ENCODE data around the gene EIF3B.
"Not testable (repeated sequence)": the region's sequence is repeated elsewhere in the genome, so short reads cannot be mapped to it uniquely, and the experiment has no call there.

EIF3B gene

GRCh38 chr7:2376351-2377154, 21.9 kb downstream of the EIF3B start:
- Histone ChIP-seq H3K4me3 (ENCODE audit: extremely low read depth, insufficient read depth, low read length, poor library complexity, severe bottlenecking) (no peak overlapping the region), H3K9me3 (ENCODE audit: control insufficient read depth, low read length) (no peaks in the 10 kb centered on the region), H3K27ac (ENCODE audit: low read depth, low read length, severe bottlenecking) (no peak overlapping the region), H3K4me1 (ENCODE audit: control insufficient read depth, insufficient read depth, low read length, poor library complexity, severe bottlenecking) (no peaks in the 10 kb centered on the region), H3K36me3 (ENCODE audit: control insufficient read depth, insufficient read depth, low read length) (peaks cover 97% of the 10 kb centered on the region)
- 95 to 98% methylated on average over 24 to 27 of the region's 27 CpGs for WGBS, 2 experiments (ENCODE audit: insufficient coverage in 2 of 2)

- H3K36me3 ChIP-seq (ENCODE audit: control insufficient read depth, insufficient read depth, low read length), result peaks cover 94% of the 10 kb centered on the region
- H3K9me3 ChIP-seq (ENCODE audit: control insufficient read depth, low read length); H3K27ac ChIP-seq (ENCODE audit: low read depth, low read length, severe bottlenecking); H3K4me1 ChIP-seq (ENCODE audit: control insufficient read depth, insufficient read depth, low read length, poor library complexity, severe bottlenecking); H3K4me3 ChIP-seq (ENCODE audit: extremely low read depth, insufficient read depth, low read length, poor library complexity, severe bottlenecking): not testable (repeated sequence)
- 97% methylated on average over 5 of the region's 18 CpGs; no CpG with 5 or more reads in 1 of the 2 experiments for WGBS, 2 experiments (ENCODE audit: insufficient coverage in 2 of 2)
These were observed 22.9 kb downstream of the EIF3B start for GRCh38 chr7:2377492-2377891.

GRCh38 chr7:2378125-2378524, 23.5 kb downstream of the EIF3B start:
- not testable (repeated sequence) for H3K4me1 ChIP-seq (ENCODE audit: control insufficient read depth, insufficient read depth, low read length, poor library complexity, severe bottlenecking); H3K9me3 ChIP-seq (ENCODE audit: control insufficient read depth, low read length); H3K4me3 ChIP-seq (ENCODE audit: extremely low read depth, insufficient read depth, low read length, poor library complexity, severe bottlenecking); H3K27ac ChIP-seq (ENCODE audit: low read depth, low read length, severe bottlenecking)
- peaks cover 91% of the 10 kb centered on the region for H3K36me3 ChIP-seq (ENCODE audit: control insufficient read depth, insufficient read depth, low read length)
- 96 to 97% methylated on average over 14 of the region's 18 CpGs for WGBS, 2 experiments (ENCODE audit: insufficient coverage in 2 of 2)

- Histone ChIP-seq H3K36me3 (ENCODE audit: control insufficient read depth, insufficient read depth, low read length) (peaks cover 83% of the 10 kb centered on the region), H3K9me3 (ENCODE audit: control insufficient read depth, low read length) (no peaks in the 10 kb centered on the region), H3K27ac (ENCODE audit: low read depth, low read length, severe bottlenecking) (no peak overlapping the region), H3K4me1 (ENCODE audit: control insufficient read depth, insufficient read depth, low read length, poor library complexity, severe bottlenecking) (no peaks in the 10 kb centered on the region), H3K4me3 (ENCODE audit: extremely low read depth, insufficient read depth, low read length, poor library complexity, severe bottlenecking) (no peak overlapping the region)
- WGBS, 2 experiments (ENCODE audit: insufficient coverage in 2 of 2), result 95 to 97% methylated on average over 20 of the region's 20 CpGs
These were observed 24.5 kb downstream of the EIF3B start for GRCh38 chr7:2379161-2379560.

- Histone ChIP-seq H3K36me3 (ENCODE audit: control insufficient read depth, insufficient read depth, low read length) (peaks cover 76% of the 10 kb centered on the region), H3K27ac (ENCODE audit: low read depth, low read length, severe bottlenecking) (no peak overlapping the region), H3K4me1 (ENCODE audit: control insufficient read depth, insufficient read depth, low read length, poor library complexity, severe bottlenecking) (no peaks in the 10 kb centered on the region), H3K9me3 (ENCODE audit: control insufficient read depth, low read length) (no peaks in the 10 kb centered on the region), H3K4me3 (ENCODE audit: extremely low read depth, insufficient read depth, low read length, poor library complexity, severe bottlenecking) (no peak overlapping the region)
- WGBS, 2 experiments (ENCODE audit: insufficient coverage in 2 of 2), result 96 to 97% methylated on average over 27 to 34 of the region's 34 CpGs
These were observed 25.3 kb downstream of the EIF3B start for GRCh38 chr7:2379821-2380450.

- H3K9me3 ChIP-seq (ENCODE audit: control insufficient read depth, low read length), result no peaks in the 10 kb centered on the region
- H3K4me3 ChIP-seq (ENCODE audit: extremely low read depth, insufficient read depth, low read length, poor library complexity, severe bottlenecking), result no peak overlapping the region
- H3K36me3 ChIP-seq (ENCODE audit: control insufficient read depth, insufficient read depth, low read length), result peaks cover 71% of the 10 kb centered on the region
- WGBS, 2 experiments (ENCODE audit: insufficient coverage in 2 of 2), result 96 to 97% methylated on average over 23 of the region's 23 CpGs
- H3K4me1 ChIP-seq (ENCODE audit: control insufficient read depth, insufficient read depth, low read length, poor library complexity, severe bottlenecking), result no peaks in the 10 kb centered on the region
- no peak overlapping the region for H3K27ac ChIP-seq (ENCODE audit: low read depth, low read length, severe bottlenecking)
These were observed 25.8 kb downstream of the EIF3B start for GRCh38 chr7:2380461-2380860.

GRCh38 chr7:2381227-2381626, 26.6 kb downstream of the EIF3B start:
- WGBS, 2 experiments (ENCODE audit: insufficient coverage in 2 of 2), result 90 to 93% methylated on average over 4 to 5 of the region's 5 CpGs
- H3K4me1 ChIP-seq (ENCODE audit: control insufficient read depth, insufficient read depth, low read length, poor library complexity, severe bottlenecking), result no peaks in the 10 kb centered on the region
- peaks cover 63% of the 10 kb centered on the region for H3K36me3 ChIP-seq (ENCODE audit: control insufficient read depth, insufficient read depth, low read length)
- no peak overlapping the region for H3K27ac ChIP-seq (ENCODE audit: low read depth, low read length, severe bottlenecking)
- H3K4me3 ChIP-seq (ENCODE audit: extremely low read depth, insufficient read depth, low read length, poor library complexity, severe bottlenecking), result no peak overlapping the region
- H3K9me3 ChIP-seq (ENCODE audit: control insufficient read depth, low read length), result no peaks in the 10 kb centered on the region

GRCh38 chr7:2381881-2382509, 27.4 kb downstream of the EIF3B start:
- Histone ChIP-seq H3K9me3 (ENCODE audit: control insufficient read depth, low read length) (no peaks in the 10 kb centered on the region), H3K27ac (ENCODE audit: low read depth, low read length, severe bottlenecking) (no peak overlapping the region), H3K4me3 (ENCODE audit: extremely low read depth, insufficient read depth, low read length, poor library complexity, severe bottlenecking) (no peak overlapping the region), H3K4me1 (ENCODE audit: control insufficient read depth, insufficient read depth, low read length, poor library complexity, severe bottlenecking) (no peaks in the 10 kb centered on the region), H3K36me3 (ENCODE audit: control insufficient read depth, insufficient read depth, low read length) (peaks cover 55% of the 10 kb centered on the region)
- WGBS, 2 experiments (ENCODE audit: insufficient coverage in 2 of 2), result 95 to 98% methylated on average over 11 to 18 of the region's 21 CpGs

- H3K4me3 ChIP-seq (ENCODE audit: extremely low read depth, insufficient read depth, low read length, poor library complexity, severe bottlenecking), result no peak overlapping the region
- no peaks in the 10 kb centered on the region for H3K9me3 ChIP-seq (ENCODE audit: control insufficient read depth, low read length)
- no peaks in the 10 kb centered on the region for H3K4me1 ChIP-seq (ENCODE audit: control insufficient read depth, insufficient read depth, low read length, poor library complexity, severe bottlenecking)
- H3K27ac ChIP-seq (ENCODE audit: low read depth, low read length, severe bottlenecking), result no peak overlapping the region
- WGBS, 2 experiments (ENCODE audit: insufficient coverage in 2 of 2), result 94 to 97% methylated on average over 20 to 27 of the region's 29 CpGs
- H3K36me3 ChIP-seq (ENCODE audit: control insufficient read depth, insufficient read depth, low read length), result peaks cover 40% of the 10 kb centered on the region
These were observed 29.1 kb downstream of the EIF3B start for GRCh38 chr7:2383543-2384274.

- Histone ChIP-seq H3K4me1 (ENCODE audit: control insufficient read depth, insufficient read depth, low read length, poor library complexity, severe bottlenecking) (no peaks in the 10 kb centered on the region), H3K27ac (ENCODE audit: low read depth, low read length, severe bottlenecking) (no peak overlapping the region), H3K9me3 (ENCODE audit: control insufficient read depth, low read length) (no peaks in the 10 kb centered on the region), H3K36me3 (ENCODE audit: control insufficient read depth, insufficient read depth, low read length) (peaks cover 31% of the 10 kb centered on the region), H3K4me3 (ENCODE audit: extremely low read depth, insufficient read depth, low read length, poor library complexity, severe bottlenecking) (no peak overlapping the region)
- 90 to 94% methylated on average over 12 to 19 of the region's 19 CpGs for WGBS, 2 experiments (ENCODE audit: insufficient coverage in 2 of 2)
These were observed 30.0 kb downstream of the EIF3B start for GRCh38 chr7:2384354-2385243.
